Erythroblast (primary cell): ENCODE results near the gene GPX8.

Experiments
- GATA1 ChIP-seq: IDR thresholded peaks from 2 replicates; pipeline ENCODE4 v1.6.1; 2011; ENCODE audit warnings: low read depth, mild to moderate bottlenecking, control low read depth, low read length, moderate library complexity
- POLR2A ChIP-seq: IDR thresholded peaks from 2 replicates; pipeline ENCODE4 v1.6.1; 2011; ENCODE audit warnings: mild to moderate bottlenecking, low read length

- no peak for TF ChIP-seq POLR2A
- no peak for TF ChIP-seq GATA1
These were observed 11.5 kb downstream of the GPX8 start for GRCh38 chr5:55171471-55171870.
